Measurements from ENCODE around the gene ABHD17A. TPM values are rescaled to one million over a fixed set of nuclear protein-coding genes. Genes with fewer than 3 reads are reported as not detected.

Gene ABHD17A
- total and polyA plus RNA-seq, 2 donors (not counting 1 experiment from before 2014, with no cell fraction given), result 63.1 to 134 TPM

DNA sequence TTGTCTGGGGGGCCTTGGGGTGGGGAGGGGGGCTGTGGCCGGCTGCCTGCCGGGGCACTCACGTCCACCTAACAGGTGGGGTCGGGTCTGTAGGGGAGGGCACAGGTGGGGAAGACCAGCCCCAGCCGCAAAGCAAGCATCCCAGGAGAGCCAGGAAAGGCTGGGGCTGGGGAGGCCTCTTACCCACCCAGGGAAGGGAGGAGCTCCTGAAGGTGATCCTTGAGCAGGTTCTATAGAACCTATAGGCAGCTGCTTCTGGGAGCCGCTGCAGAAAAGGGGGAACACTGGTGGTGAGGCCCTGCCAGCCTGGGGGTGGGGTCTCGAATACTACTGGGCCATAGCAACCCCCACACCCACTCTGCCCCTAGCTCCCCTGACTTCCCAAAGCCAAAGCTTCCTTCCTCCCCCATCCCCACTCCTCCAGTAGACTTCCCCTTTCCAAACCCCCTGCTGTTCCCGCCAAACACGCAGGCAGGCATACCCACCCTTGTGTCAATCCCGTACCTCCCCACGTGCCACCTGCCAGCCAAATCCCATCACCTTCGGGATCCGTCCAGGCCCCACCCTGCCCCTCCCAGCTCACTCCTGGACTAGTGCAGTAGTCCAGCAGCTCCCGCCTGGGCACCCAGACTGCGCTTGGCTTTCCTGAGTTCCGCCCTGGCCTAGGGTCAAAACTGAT, 27.5 kb downstream of the ABHD17A start:
- Histone ChIP-seq H2AFZ (ENCODE audit: insufficient read depth, low read depth, low read length, poor library complexity, severe bottlenecking) (no peak overlapping the region), H3K4me2 (replicated peaks; ENCODE audit: low read depth, low read length, poor library complexity, severe bottlenecking) (peak overlapping the region; percentile 97), H3K27ac (ENCODE audit: low read length in 2 of 2) (peak overlapping the region; percentile 61 to 79), H3K4me1 (ENCODE audit: control insufficient read depth in 2 of 2, insufficient read depth in 2 of 2, low read length in 2 of 2) (peaks cover 64 to 86% of the 10 kb centered on the region in 2 donors), H3K79me2 (ENCODE audit: control insufficient read depth, insufficient read depth, low read length) (peaks cover 80% of the 10 kb centered on the region), H4K20me1 (ENCODE audit: control insufficient read depth, insufficient read depth, low read length, poor library complexity, severe bottlenecking) (peaks cover 93% of the 10 kb centered on the region), H3K9me3 (ENCODE audit: control extremely low read depth in 1 of 3, control insufficient read depth in 2 of 3, insufficient read depth in 1 of 3, low read length in 2 of 3) (no peaks in the 10 kb centered on the region), H3K4me3 (ENCODE audit: control extremely low read depth in 1 of 5, extremely low read depth in 1 of 5, insufficient read depth in 1 of 5, low read depth in 2 of 5, low read length in 4 of 5) (peak overlapping the region in 2 of 5 experiments; percentile 25 to 70), H3K27me3 (replicated peaks in 1 of 4; ENCODE audit: control extremely low read depth in 1 of 4, control insufficient read depth in 3 of 4, insufficient read depth in 4 of 4, low read length in 3 of 4) (no peaks in the 10 kb centered on the region), H3K9ac (ENCODE audit: low read length) (peak overlapping the region; percentile 74), H3K36me3 (replicated peaks in 1 of 2; ENCODE audit: control extremely low read depth in 1 of 2, control insufficient read depth in 1 of 2, extremely low read depth in 1 of 2, insufficient read depth in 2 of 2, low read length in 1 of 2) (peaks cover 0 to 4% of the 10 kb centered on the region in 2 experiments)
- WGBS (ENCODE audit: insufficient coverage), result 36% methylated on average over 13 of the region's 16 CpGs
- POLR2A ChIA-PET, result interaction anchor here (0.6 to 1.9 kb wide), 4 partner anchors 9 to 764 kb away, joined by 3 to 6 read pairs (median 5); partner anchors contain the start of gene REXO1
- peak; percentile 42 for DNase-seq
- CTCF ChIA-PET, result interaction anchor here (1.4 kb wide), 1 partner anchor 9 kb away, joined by 4 read pairs; no protein-coding TSS in a partner anchor
- TF ChIP-seq EZH2 (IDR thresholded peaks at IDR 0.05; ENCODE audit: borderline replicate concordance, insufficient read depth, low read depth, low read length, poor library complexity, severe bottlenecking), result no peak
- TF ChIP-seq CTCF (IDR thresholded peaks at IDR 0.05), result no peak
- Mint-ChIP-seq H3K4me3 (peak overlapping the region; percentile 68), H3K4me1 (peaks cover 69% of the 10 kb centered on the region), H3K9me3 (ENCODE audit: insufficient read depth) (no peaks in the 10 kb centered on the region), H3K27ac (peak overlapping the region; percentile 85), H3K27me3 (no peaks in the 10 kb centered on the region)
- intact Hi-C loops (cut with micrococcal nuclease), result no loop called here
- no peak for ATAC-seq (ENCODE audit: low read depth)

Data from B cell (primary cell).